Activated T-helper 9 cell treated with anti-CD3 and anti-CD28 coated beads, Interleukin-2, amount 50 U/mL, for 16 hours (primary cell): ENCODE measurements around the gene PCDHGA12.

Experiments
- DNase-seq: peaks from one replicate; pipeline ENCODE4 v3.0.0-alpha.2; 2020; ENCODE audit warnings: low read depth

The PCDHGA12 gene

GRCh38 chr5:141439411-141440141 lies 9.3 kb downstream of the PCDHGA12 start:
- DNase-seq, result no peak

GRCh38 chr5:141440341-141440740 lies 10.0 kb downstream of the PCDHGA12 start:
- DNase-seq, result no peak

- DNase-seq, result no peak
These were observed 11.4 kb downstream of the PCDHGA12 start for GRCh38 chr5:141441571-141442170.

- DNase-seq, result no peak
These were observed 35.0 kb downstream of the PCDHGA12 start for GRCh38 chr5:141465351-141465750.

GRCh38 chr5:141475625-141476131 lies 45.4 kb downstream of the PCDHGA12 start, which contains the start of gene PCDHGC3:
TSS of gene PCDHGC3 (plus strand) at chr5:141475966. CDS start at chr5:141476117, 151 bp downstream.
- no peak for DNase-seq

- DNase-seq, result no peak
These were observed 46.0 kb downstream of the PCDHGA12 start for GRCh38 chr5:141476132-141476911.

GRCh38 chr5:141477044-141477575 lies 46.8 kb downstream of the PCDHGA12 start:
- no peak for DNase-seq

GRCh38 chr5:141477815-141478214 lies 47.5 kb downstream of the PCDHGA12 start:
- no peak for DNase-seq

- DNase-seq, result no peak
These were observed 48.1 kb downstream of the PCDHGA12 start for GRCh38 chr5:141478321-141478945.

GRCh38 chr5:141479776-141480175 lies 49.5 kb downstream of the PCDHGA12 start:
- DNase-seq, result no peak
